HCT116 (cell line): Measurements from ENCODE around the gene DENND2D. TPM values are rescaled to one million over a fixed set of nuclear protein-coding genes. Genes with fewer than 3 reads are reported as not detected.

Experiments used
- ATAC-seq: fragments of 200-7000 bp; cut with Tn5 transposase; 2 replicates; pipeline ENCODE4 v1.9.1; 2020; ENCODE audit warnings: mild to moderate bottlenecking, moderate library complexity
- BruUV-seq: library from RNA; stranded (reverse); fragments of 400-500 nt; replicated peaks from 2 replicates; lab custom pipeline; 2021; lab: Mats Ljungman, UMichigan
- CTCF ChIA-PET: fragments of 300-600 bp; sonication (Branson Sonifier 250); formaldehyde crosslinking; loops from one replicate; lab custom pipeline; 2021; ENCODE audit warnings: antibody characterized with exemption; lab: Charles Lee
- POLR2A ChIA-PET: fragments of 300-600, 350-600 bp; sonication (Branson Sonifier 250); formaldehyde crosslinking; loops from one replicate; lab custom pipeline; 2021; ENCODE audit warnings: antibody characterized with exemption; lab: Charles Lee
- RAD21 ChIA-PET, 2 experiments: fragments of 300-600 bp; sonication (Branson Sonifier 250); formaldehyde crosslinking; loops; one replicate each; lab custom pipeline; 2023; ENCODE audit warnings: low total read pairs in 2 of 2; ENCODE audit not compliant: uncharacterized antibody in 2 of 2, unreplicated experiment in 2 of 2, low non-redundant PET in 1 of 2; lab: Charles Lee
- DNase-seq: peaks from one replicate; pipeline ENCODE4 v3.0.0-alpha.2; 2010; ENCODE audit warnings: low read depth, low spot score
- H2AFZ ChIP-seq: fragments of 200-600 bp; shearing (Covaris generic), sonication (generic); 2 replicates; pipeline ENCODE4 v1.6.1; 2017; ENCODE audit warnings: low read depth, mixed run types, mixed read lengths, antibody characterized with exemption, low read length; ENCODE audit not compliant: poor library complexity, severe bottlenecking
- H3K27ac ChIP-seq: 2 replicates; pipeline ENCODE4 v1.5.1; 2012; ENCODE audit warnings: low read depth, low read length
- H3K27me3 ChIP-seq: fragments of 200-600 bp; sonication (generic); 2 replicates; pipeline ENCODE4 v1.6.1; 2016; ENCODE audit warnings: mixed run types, low read length, mixed read lengths; ENCODE audit not compliant: insufficient read depth
- H3K36me3 ChIP-seq, 2 experiments: fragments of 200-500 bp in 1 of 2; fragments of 200-600 bp in 1 of 2; sonication (Bioruptor generic) in 1 of 2; sonication (generic) in 1 of 2; 2 replicates each; pipeline versions ENCODE4 v1.5.1 to v1.6.1; 2014 to 2016; ENCODE audit warnings: low read length in 2 of 2, inconsistent platforms in 1 of 2, mixed read lengths in 1 of 2, mixed run types in 1 of 2; ENCODE audit not compliant: insufficient read depth in 2 of 2, control insufficient read depth in 1 of 2
- H3K4me1 ChIP-seq, 2 experiments: fragments of 200-600 bp in 1 of 2; sonication (generic) in 1 of 2; 2 replicates each; pipeline versions ENCODE4 v1.5.1 to v1.6.1; 2012 to 2017; ENCODE audit warnings: low read length in 2 of 2, inconsistent platforms in 1 of 2, mild to moderate bottlenecking in 1 of 2, mixed read lengths in 1 of 2, mixed run types in 1 of 2, moderate library complexity in 1 of 2; ENCODE audit not compliant: insufficient read depth in 2 of 2, control insufficient read depth in 1 of 2
- H3K4me2 ChIP-seq: fragments of 200-600 bp; sonication (generic); 2 replicates; pipeline ENCODE4 v1.6.1; 2017; ENCODE audit warnings: mixed run types, low read length, mixed read lengths
- H3K4me3 ChIP-seq, 2 experiments: fragments of 200-600 bp in 1 of 2; sonication (generic) in 1 of 2; replicated peaks in 1 of 2; 2 replicates each; pipeline ENCODE4 v1.5.1; 2011 to 2016; ENCODE audit warnings: low read length in 2 of 2, control low read depth in 1 of 2, low read depth in 1 of 2, mild to moderate bottlenecking in 1 of 2, mixed read lengths in 1 of 2, mixed run types in 1 of 2
- H3K79me2 ChIP-seq: fragments of 200-600 bp; sonication (generic); 2 replicates; pipeline ENCODE4 v1.6.1; 2017; ENCODE audit warnings: mild to moderate bottlenecking, mixed run types, low read length, moderate library complexity, mixed read lengths; ENCODE audit not compliant: insufficient read depth
- H3K9ac ChIP-seq: fragments of 200-600 bp; sonication (generic); 2 replicates; pipeline ENCODE4 v1.6.1; 2016; ENCODE audit warnings: low read length, mixed read lengths
- H3K9me2 ChIP-seq: fragments of 200-600 bp; sonication (generic), shearing (Covaris generic); 2 replicates; pipeline ENCODE4 v1.6.1; 2017; ENCODE audit warnings: mixed run types, mild to moderate bottlenecking, moderate library complexity; ENCODE audit not compliant: insufficient read depth
- H3K9me3 ChIP-seq, 2 experiments: fragments of 200-500 bp in 1 of 2; fragments of 200-600 bp in 1 of 2; sonication (Bioruptor generic) in 1 of 2; sonication (generic) in 1 of 2; 2 replicates each; pipeline ENCODE4 v1.6.1; 2014 to 2017; ENCODE audit warnings: low read length in 2 of 2, mixed read lengths in 2 of 2, inconsistent platforms in 1 of 2, low read depth in 1 of 2, mild to moderate bottlenecking in 1 of 2, mixed run types in 1 of 2, moderate library complexity in 1 of 2; ENCODE audit not compliant: control insufficient read depth in 1 of 2, insufficient read depth in 1 of 2
- H4K20me1 ChIP-seq: fragments of 200-600 bp; sonication (generic), shearing (Covaris generic); 2 replicates; pipeline ENCODE4 v1.6.1; 2017; ENCODE audit warnings: mixed run types, mild to moderate bottlenecking, moderate library complexity; ENCODE audit not compliant: insufficient read depth
- EGR1 ChIP-seq: IDR thresholded peaks from 2 replicates; pipeline ENCODE4 v1.6.1; 2012; ENCODE audit warnings: low read depth
- EZH2phosphoT487 ChIP-seq: fragments of 200-600 bp; IDR thresholded peaks from 2 replicates; pipeline ENCODE4 v1.6.1; 2018; ENCODE audit warnings: antibody characterized with exemption, borderline replicate concordance
- RAD21 ChIP-seq: IDR thresholded peaks from 2 replicates; pipeline ENCODE4 v1.6.1; 2012; ENCODE audit warnings: low read depth, mild to moderate bottlenecking
- SIN3A ChIP-seq: IDR thresholded peaks from 2 replicates; pipeline ENCODE4 v1.6.1; 2012; ENCODE audit warnings: low read depth
- SRF ChIP-seq: IDR thresholded peaks from 2 replicates; pipeline ENCODE4 v1.6.1; 2012; ENCODE audit warnings: low read depth
- YY1 ChIP-seq: IDR thresholded peaks from 2 replicates; pipeline ENCODE4 v1.6.1; 2011; ENCODE audit warnings: low read length, low read depth, moderate library complexity, mild to moderate bottlenecking; ENCODE audit not compliant: insufficient replicate concordance; ENCODE audit errors: extremely low read depth
- intact Hi-C: fragments of 100-400 bp; cut with micrococcal nuclease; formaldehyde crosslinking; loops from 2 replicates; pipeline ENCODE4 v1.10.0; 2022
- total RNA-seq: library from RNA; stranded (reverse); gene quantifications from one replicate; pipeline ENCODE4 v1.2.1, GENCODE V29; 2021; ENCODE audit not compliant: unreplicated experiment
- TF ChIP-seq, protein P1 (sequence below), 3 experiments: fragments of 200-600 bp in 1 of 3; sonication (generic) in 1 of 3; IDR thresholded peaks in 2 of 3; conservative IDR thresholded peaks in 1 of 3; 2 replicates each; pipeline ENCODE4 v1.5.1; 2012 to 2017; ENCODE audit warnings: low read depth in 2 of 3, low read length in 2 of 3, antibody characterized with exemption in 1 of 3, borderline replicate concordance in 1 of 3, control low read depth in 1 of 3, mild to moderate bottlenecking in 1 of 3, mixed read lengths in 1 of 3, mixed run types in 1 of 3, moderate library complexity in 1 of 3; ENCODE audit not compliant: insufficient read depth in 1 of 3

DENND2D gene
- total RNA-seq, 1 experiment from 2014 or later = 31.9 TPM

GRCh38 chr1:111222308-111223125 lies 22.1 kb upstream of the DENND2D start:
- TF ChIP-seq EGR1 (no peak), SRF (no peak), EZH2phosphoT487 (no peak), YY1 (peak; percentile 21), SIN3A (no peak), RAD21 (peak; percentile 98)
- TF ChIP-seq, protein P1, sequence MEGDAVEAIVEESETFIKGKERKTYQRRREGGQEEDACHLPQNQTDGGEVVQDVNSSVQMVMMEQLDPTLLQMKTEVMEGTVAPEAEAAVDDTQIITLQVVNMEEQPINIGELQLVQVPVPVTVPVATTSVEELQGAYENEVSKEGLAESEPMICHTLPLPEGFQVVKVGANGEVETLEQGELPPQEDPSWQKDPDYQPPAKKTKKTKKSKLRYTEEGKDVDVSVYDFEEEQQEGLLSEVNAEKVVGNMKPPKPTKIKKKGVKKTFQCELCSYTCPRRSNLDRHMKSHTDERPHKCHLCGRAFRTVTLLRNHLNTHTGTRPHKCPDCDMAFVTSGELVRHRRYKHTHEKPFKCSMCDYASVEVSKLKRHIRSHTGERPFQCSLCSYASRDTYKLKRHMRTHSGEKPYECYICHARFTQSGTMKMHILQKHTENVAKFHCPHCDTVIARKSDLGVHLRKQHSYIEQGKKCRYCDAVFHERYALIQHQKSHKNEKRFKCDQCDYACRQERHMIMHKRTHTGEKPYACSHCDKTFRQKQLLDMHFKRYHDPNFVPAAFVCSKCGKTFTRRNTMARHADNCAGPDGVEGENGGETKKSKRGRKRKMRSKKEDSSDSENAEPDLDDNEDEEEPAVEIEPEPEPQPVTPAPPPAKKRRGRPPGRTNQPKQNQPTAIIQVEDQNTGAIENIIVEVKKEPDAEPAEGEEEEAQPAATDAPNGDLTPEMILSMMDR (IDR thresholded peaks at IDR 0.05 in 2 of 3, conservative IDR thresholded peaks at IDR 0.05 in 1 of 3; ENCODE audit: borderline replicate concordance in 1 of 3, insufficient read depth in 1 of 3, low read depth in 2 of 3, low read length in 2 of 3) = peak; percentile 90 to 98 (median 95)
- Histone ChIP-seq H2AFZ (peak overlapping the region; percentile 60), H3K27ac (no peak overlapping the region), H4K20me1 (no peaks in the 10 kb centered on the region), H3K9ac (no peak overlapping the region), H3K4me3 (no peak overlapping the region), H3K9me2 (0 out of 2 replicates have a peak, but pooled peaks cover 3% of the 10 kb centered on the region), H3K4me1 (peaks cover 3 to 5% of the 10 kb centered on the region in 2 experiments; a peak in 2 of 4 replicates), H3K36me3 (no peaks in the 10 kb centered on the region), H3K9me3 (no peaks in the 10 kb centered on the region), H3K4me2 (no peak overlapping the region), H3K79me2 (no peaks in the 10 kb centered on the region), H3K27me3 (no peaks in the 10 kb centered on the region)
- intact Hi-C loops = loop anchor here (1.0 to 10.0 kb wide), 6 partner anchors 112 to 542 kb away; no protein-coding TSS in a partner anchor
- peak; percentile 70 for DNase-seq
- BruUV-seq = no TSS peak
- ATAC-seq = peak; percentile 100
- ChIA-PET POLR2A (no interaction called here), RAD21 (interaction anchor here (1.1 to 1.3 kb wide), 5 partner anchors 19 to 177 kb away, joined by 3 to 11 read pairs (median 8); no protein-coding TSS in a partner anchor), CTCF (interaction anchor here (0.6 to 4.4 kb wide), 6 partner anchors 81 to 547 kb away, joined by 3 to 36 read pairs (median 5); no protein-coding TSS in a partner anchor)
